ENCODE data around the gene MEI4.
"Not testable (repeated sequence)": the region's sequence is repeated elsewhere in the genome, so short reads cannot be mapped to it uniquely, and the experiment has no call there.

The MEI4 gene

DNA sequence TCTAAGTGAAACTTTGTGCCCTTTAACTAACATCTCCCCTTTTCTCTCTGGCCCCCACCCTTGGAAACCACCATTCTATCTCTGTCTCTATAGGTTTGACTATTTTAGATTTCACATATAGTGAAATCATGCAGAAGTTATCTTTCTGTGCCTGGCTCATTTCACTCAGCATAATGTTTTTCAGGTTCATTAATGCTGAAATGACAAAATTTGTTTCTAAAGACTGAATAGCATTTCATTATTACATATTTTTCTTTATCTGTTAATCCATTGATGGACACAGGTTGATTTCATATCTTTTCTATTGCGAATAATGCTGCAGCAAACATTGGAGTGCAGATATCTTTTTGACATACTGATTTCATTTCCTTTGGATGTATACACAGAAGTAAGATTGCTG lies 30.7 kb downstream of the MEI4 start:
- no peak for DNase-seq

DNA sequence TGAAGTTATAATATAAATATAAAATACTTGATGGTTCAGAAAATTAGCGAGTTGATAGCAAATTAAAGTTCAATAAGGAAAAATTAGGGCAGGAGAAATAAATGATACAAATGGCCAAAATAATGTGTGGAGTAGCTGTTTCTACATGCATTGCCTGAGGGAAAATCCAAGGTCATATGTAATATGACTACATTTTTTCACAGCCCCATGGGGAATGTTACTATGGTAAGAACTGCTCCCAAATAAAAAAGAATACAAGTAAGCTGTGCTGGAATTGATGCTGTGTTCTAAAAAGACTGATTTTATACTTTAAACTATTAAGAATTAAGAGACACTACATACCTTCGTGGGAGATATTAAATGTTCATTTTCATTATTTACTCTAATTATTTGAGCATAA lies 34.1 kb downstream of the MEI4 start:
- no peak for DNase-seq

DNA sequence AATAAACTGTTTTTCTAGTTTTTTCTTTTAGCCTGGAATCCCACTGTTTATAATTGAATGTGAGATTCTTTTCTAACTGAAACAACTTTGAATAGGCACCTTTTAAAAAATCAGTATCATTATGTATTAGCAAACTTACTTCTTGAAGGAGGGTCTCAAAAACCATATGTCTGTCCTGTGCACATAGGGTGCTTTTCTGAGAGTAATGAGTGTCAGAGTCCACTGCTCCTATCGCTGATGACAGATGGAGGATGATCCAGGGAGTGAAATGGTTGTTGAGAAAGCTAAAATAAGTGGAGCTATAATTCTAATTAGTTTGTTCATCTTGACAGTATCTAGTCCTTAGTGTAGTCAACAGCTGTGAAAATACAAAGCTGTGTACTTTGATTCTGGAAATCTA lies 35.8 kb downstream of the MEI4 start:
- no peak for DNase-seq

DNA sequence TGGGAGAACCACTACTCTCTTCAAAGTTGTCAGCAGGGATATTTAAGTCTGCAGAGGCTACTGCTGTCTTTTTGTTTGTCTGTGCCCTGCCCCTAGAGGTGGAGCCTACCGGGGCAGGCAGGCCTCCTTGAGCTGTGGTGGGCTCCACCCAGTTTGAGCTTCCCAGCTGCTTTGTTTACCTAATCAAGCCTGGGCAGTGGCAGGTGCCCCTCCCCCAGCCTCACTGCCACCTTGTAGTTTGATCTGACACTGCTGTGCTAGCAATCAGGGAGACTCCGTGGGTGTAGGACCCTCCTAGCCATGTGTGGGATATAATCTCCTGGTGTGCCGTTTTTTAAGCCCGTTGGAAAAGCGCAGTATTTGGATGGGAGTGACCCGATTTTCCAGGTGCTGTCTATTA lies 47.3 kb downstream of the MEI4 start:
- DNase-seq: not testable (repeated sequence)

DNA sequence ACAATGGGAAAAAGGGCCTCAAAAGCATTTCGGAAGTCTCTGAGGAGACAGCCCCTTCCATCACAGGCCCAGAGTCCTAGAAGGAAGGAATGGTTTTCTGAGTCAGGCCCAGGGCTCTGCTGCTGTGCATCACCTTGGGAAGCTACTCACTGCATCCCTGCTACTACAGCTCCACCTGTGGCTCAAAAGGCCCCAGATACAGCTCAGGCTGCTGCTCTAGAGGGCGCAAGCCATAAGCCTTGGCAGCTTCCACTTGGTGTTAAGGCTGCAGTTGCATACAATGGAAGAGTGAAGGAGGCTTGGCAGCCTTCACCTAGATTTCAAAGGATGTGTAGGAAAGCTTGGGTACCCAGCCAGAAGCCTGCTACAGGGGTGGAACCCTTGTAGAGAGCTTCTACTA lies 54.8 kb downstream of the MEI4 start:
- no peak for DNase-seq

DNA sequence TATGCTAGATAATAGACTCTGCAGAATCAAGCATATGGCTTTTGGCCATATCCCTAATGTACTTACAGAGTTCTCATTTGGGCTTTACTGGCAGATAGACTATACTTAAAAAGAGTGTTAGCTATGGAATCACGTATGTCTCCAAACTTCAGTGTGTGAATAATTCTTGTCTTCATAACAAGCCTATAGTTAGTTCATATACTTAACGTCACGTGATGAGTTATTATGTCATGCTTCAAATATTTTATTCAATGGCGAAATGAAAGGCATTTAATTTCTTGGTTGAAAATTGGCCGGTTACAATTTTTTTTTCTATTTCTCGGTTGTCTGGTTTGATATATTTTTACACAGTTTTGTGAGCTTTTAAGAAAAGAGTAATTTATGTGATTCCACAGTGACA lies 62.7 kb downstream of the MEI4 start:
- no peak for DNase-seq

DNA sequence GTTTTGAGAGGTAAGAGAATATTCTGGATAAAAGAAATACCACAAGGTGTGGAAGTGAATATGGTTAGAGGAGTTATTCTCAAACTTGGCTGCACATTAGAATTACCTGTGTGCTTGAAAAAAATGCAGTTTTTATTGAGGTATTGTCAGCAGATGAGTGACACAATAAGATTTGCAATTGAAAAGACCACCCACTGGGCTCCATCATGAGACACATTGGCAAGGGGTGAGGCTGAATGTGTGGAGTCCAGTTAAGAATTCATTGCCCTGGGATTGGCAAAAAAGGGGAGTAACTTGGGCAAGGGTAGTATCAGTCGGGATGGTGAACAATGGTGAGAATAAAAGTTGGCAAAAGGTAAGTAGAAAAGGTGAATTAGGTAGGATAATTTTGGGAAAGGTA lies 63.5 kb downstream of the MEI4 start:
- DNase-seq: no peak

DNA sequence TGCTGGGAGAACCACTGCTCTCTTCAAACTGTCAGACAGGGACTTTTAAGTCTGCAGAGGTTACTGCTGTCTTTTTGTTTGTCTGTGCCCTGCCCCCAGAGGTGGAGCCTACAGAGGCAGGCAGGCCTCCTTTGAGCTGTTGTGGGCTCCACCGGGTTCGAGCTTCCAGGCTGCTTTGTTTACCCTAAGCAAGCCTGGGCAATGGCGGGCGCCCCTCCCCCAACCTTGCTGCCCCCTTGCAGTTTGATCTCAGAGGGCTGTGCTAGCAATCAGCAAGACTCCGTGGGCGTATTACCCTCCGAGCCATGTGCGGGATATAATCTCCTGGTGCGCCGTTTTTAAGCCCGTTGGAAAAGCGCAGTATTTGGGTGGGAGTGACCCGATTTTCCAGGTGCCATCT lies 83.2 kb downstream of the MEI4 start:
- DNase-seq: not testable (repeated sequence)

DNA sequence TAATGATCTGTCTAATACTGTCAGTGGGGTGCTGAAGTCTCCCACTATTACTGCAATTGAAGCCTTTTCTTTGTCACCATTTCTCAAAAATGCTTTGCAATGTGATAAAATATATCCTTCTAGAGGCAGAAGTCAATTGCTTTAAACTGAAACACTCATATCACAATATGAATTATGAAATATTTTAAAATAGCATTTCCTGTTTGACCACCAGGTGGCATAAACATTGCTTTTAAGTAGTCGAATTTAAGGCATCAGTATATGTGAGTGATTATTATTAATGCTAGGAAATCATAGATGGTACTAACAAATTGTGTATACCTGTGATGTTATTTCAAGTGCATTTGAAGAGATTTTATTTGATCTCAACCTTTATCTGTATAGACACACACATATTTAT lies 87.5 kb downstream of the MEI4 start:
- no peak for DNase-seq

DNA sequence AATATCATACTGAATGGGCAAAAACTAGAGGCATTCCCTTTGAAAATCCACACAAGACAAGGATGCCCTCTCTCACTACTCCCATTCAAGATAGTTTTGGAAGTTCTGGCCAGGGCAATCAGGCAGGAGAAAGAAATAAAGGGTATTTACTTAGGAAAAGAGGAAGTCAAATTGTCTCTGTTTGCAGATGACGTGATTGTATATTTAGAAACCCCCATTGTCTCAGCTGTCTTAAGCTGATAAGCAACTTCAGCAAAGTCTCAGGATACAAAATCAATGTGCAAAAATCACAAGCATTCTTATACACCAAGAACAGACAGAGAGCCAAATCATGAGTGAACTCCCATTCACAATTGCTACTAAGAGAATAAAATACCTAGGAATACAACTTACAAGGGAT lies 99.3 kb downstream of the MEI4 start:
- not testable (repeated sequence) for DNase-seq

DNA sequence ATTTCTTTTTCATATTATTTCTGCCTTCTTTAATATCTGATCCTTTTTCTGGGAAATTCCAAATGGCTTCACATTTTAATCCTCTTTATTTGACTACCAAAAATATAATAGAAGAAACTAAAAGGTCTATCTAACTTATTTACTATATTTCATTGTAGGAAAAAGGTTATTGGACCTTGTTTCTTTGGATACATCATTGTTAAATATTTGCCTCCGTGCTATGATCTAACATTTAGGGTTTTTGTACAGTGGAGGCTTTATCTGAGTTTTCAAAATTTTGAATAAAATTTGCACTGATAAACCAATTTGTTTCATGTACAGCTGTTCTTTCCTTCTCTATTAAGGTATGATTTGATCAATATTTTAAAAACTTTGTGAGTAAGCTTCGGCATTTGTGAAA lies 109.5 kb downstream of the MEI4 start:
- DNase-seq: no peak

DNA sequence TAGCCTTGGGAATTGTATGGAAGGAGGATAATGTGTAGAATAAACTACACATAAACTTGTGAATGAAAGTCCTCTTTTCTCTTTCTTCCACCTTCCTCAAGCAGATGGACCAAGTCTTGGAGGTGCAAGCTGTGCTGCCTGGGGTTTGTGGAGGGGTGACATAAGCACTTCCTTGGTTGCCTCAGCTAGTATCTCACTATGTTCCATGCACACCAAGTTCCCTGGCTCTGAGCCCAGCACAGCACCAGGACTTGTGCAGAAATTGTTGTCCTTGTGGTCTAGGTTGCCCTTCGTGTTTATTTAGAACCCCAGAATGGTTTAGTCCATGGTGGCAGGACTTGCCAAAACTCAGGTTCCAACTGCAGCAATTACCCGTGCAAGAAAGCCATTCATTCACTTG lies 110.3 kb downstream of the MEI4 start:
- no peak for DNase-seq

DNA sequence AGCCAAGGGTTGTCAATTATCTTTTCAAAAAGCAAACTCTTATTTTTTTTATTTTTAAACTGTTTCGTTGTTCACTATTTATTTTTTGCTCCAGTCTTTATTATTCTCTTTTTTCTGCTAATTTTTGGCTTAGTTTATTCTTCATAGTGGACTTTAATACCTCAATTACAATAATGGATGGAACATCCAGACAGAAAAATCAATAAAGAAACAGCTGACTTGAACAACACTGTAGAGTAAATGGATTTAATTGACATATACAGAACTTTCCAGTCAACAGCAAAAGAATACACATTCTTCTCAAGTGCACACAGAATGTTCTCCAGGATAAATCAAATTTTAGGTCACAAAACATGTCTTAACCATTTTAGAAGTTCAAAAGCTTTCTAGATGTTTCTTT lies 111.5 kb downstream of the MEI4 start:
- DNase-seq: no peak

DNA sequence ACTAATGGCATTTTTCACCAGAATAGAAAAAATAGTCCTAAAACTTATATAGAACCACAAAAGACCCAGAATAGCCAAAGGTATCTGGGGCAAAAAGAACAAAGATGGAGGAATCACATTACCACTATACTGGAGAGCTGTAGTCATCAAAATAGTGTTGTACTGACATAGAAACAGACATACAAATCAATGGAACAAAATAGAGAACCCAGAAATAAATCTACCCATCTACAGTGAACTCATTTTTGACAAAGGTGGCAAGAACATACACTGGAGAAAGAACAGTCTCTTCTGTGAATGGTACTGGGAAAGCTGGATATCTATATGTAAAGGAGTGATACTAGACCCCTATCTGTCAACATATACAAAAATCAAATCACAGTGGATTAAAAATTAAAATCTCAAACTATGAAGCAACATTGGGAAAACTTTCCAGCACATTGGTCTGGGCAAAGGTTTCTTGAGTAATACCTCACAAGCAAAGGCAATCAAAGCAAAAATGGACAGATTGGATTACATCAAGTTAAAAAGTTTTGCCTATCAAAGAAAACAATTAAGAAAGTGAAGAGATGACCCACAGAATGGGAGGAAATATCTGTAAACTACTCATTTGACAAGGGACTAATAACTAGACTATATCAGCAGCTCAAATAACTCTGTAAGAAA lies 120.5 kb downstream of the MEI4 start:
- DNase-seq: no peak

DNA sequence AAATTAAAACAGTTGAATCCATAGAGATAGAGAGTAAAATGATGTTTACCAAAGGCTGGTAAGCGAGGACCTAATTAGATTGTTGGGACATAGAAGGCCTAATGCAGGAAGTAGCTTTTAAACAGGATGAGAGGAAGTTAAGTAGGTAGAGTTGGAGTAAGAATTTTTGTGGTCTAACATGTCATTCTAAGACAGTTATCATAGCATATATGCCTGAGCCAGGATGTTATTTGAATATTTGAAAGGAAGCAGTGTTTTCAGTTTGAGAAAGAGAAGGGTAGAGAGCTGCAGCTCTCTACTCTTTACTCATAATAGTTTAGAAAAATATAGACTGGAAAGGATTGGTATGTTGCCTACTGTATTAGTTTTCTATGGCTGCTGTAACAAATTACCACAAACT lies 121.6 kb downstream of the MEI4 start:
- DNase-seq: no peak

DNA sequence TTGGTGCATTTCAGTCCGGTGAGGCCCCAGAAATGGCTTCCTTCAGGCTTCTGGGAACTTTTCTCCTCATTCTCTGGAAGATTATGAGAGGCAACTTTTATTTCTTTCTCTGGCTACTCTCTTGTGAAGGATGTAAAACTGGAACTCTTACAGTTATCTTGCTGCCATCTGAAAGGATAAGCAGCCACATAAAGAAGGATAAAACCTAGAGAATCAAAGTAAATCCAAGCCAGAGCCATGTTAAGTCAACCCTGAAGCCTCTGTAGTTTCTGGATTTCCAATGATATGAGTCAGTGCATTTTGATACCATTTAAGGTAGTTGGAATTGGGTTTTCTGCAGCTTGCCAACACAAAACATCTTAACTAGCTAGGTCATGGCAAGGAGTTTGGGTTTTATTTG lies 123.6 kb downstream of the MEI4 start:
- no peak for DNase-seq

DNA sequence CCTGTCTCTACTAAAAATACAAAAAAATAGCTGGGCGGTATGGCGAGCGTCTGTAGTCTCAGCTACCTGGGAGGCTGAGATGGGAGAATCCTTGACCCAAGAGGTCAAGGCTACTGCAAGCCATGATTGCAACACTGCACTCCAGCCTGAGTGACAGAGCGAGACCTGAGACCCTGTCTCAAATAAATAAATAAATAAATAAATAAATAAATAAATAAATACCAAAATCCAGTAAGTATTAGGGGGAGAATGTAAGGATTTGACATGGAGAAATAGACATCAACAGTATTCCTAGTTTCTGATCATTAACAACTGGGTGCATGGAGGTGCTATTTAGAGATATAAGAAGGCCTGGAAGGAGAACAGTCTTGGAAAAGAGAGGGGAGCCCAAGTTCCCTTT lies 125.7 kb downstream of the MEI4 start:
- no peak for DNase-seq

DNA sequence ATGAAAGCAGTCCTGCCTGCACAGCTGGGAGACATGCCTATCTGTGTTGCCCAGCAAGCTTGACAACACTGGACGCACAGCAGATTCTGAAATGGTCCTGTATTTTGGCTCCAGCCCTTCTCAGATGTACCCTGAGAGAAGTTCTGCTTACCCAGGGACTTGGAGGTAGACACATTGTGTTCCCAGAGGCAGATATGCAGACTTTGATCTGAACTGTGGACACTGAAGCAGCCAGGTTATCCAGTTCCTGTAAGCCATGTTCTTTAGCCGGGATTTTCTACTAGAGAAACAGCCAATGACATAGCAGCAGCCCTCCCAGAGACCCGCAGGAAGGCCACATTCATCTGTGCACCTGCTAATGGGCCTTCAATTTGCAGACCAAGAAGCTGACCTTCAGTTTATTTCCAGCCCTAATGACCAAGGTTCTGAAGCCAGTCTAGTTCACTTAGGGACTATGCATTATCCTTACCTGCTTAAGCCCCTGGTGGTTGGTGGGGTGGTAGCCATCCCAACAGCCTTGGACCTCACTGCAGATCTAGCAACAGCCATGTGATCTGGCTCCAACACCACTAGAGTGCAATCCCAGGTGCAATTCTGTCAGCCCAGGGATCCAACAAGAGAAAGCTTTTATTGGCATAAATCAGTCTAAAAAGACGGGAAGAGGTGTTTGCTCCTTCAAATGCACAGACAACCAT lies 134.2 kb downstream of the MEI4 start:
- no peak for DNase-seq

DNA sequence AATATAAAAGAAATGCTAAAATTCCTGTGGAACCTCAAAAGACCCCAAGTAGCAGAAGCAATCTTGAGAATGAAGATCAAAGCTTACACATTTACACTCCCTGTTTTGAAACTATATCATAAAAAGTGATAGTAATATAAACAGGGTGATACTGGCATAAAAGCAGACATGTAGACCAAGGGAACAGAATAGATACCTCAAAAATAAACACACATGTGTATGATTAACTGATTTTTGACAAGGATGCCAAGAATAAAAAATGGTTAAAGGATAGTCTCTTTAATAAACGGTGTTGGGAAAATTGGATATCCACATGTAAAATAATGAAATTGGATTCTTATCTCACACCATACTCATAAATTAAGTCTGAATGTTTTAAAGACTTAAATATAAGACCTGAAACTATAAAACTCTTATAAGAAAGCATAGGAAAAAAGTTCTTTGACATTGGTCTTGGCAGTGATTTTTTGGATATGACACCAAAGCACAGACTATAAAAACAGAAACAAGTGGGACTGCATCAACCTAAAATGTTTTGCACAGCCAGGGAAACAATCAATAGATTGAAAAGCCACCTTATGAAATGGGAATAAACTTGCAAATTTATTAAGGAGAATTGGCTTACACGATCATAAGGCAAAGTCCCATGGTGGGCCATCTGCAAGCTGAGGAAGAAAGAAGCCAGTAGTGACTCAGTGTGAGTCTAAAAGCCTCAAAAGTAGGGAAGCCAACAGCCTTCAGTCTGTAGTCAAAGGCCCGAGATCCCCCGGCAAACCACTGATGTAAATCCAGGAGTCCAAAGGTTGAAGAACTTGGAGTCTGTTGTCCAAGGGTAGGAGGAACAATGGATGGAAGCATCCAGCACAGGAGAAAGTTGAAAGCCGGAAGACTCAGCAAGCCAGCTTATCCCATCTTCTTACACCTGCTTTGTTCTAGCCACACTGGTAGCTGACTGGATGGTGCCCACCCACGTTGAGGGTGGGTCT lies 144.3 kb downstream of the MEI4 start:
- no peak for DNase-seq

DNA sequence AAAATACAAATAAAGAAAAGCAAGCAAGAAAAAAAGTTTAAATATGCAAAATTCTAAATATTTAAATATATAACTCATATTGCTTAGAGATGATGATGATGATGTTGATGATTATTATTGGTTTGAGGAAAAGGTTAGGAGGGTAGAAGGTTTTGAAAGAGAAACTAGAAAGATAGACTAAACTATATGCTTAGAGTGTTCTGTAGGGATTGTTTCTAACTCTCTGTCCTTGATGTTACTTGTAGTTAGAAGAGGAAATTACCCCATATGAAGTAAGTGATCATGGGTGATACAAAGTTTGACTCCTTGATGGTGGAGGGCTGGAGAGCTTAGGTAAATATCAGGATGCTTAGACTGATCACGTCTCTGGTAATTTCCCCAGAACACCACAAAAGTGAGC lies 159.5 kb downstream of the MEI4 start:
- DNase-seq: no peak

DNA sequence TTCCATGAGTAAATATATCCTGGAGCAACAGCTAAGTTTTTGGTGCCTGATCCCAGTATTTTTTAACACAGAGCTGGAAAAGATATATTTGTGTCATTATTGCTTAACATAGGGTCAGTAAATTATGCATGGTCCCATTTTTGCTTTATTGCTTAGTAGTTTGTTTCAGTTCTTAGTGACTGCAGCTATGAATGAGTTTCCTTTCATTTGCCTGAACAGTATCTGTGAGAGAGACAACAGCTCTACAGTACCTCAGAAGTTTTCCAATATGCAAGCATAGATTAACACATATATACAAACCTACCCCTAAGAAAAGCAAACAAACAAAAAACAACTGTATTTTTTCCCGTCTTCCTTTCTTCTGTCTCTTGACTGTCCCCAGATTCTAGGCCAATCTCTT lies 160.3 kb downstream of the MEI4 start:
- no peak for DNase-seq

DNA sequence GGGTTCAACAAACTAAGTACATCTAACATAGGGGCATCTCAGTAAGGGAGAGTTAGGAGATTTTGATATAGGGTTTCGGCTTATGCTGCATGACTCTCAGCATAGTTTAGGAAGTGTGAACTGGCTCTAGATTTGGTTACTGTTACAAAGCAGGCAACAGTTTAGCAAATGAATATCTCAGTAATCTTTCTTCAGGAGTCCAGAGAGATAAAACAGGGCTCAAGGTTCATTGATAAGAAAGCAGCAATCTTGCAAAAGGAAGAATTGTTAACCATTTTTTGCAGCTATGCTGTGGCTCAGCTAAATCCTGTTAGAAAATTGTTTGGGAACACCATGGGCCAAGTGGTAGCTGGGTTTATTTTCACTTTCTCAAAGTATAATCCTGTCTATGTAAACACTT lies 161.3 kb downstream of the MEI4 start:
- DNase-seq: no peak

DNA sequence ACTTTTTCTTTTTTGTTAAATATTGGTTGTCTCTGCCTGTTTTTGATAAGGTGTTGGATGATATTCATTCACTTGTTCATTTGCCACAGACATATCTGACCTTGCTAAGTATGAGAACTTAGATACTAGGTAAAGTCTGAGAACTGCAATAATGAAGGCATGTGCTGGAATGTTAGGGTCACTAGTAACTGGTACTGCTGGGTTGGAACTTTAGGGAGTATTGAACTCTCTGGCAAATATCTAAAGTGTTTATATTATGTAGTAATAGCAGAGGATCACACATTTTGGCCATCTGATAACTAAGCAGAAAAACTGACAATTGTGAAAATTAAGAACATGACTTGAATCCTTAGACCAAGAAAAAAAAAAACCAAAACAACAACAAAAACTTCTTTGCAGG lies 162.7 kb downstream of the MEI4 start:
- no peak for DNase-seq

DNA sequence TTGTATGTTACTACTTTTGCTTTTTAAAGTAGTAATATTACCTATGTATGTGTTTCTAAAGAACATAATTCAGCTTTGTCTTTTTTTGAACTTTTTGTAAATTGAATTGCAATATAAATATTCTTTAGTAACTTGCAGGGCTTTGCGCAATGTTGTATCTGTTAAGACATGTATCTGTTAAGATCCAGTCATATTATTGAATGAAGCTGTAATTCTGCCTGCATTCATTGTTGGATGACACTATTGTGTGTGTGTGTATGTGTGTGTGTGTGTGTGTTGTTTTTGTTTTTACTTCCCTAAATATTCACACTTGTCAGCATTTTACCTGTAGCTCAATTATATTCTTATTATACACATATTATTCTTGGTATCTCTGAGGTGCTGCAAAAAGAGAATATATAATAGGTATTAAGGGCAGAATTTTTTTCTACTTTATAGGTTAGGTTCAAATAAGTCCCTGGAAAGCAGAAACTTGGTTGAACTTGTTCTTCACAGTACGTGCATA lies 164.0 kb downstream of the MEI4 start:
- no peak for DNase-seq
